Cardiac fibroblast (primary cell): ENCODE measurements around the gene SHISAL1.

Experiments used
- DNase-seq, 2 donors: peaks; one replicate each; pipeline versions ENCODE4 v3.0.0 to v3.0.0-alpha.2; 2010; ENCODE audit warnings: low read depth in 2 of 2
- H3K4me3 ChIP-seq, 2 donors: replicated peaks in 1 of 2; 1 replicate in 1 of 2; 2 replicates in 1 of 2; pipeline ENCODE4 v1.5.1; 2011; ENCODE audit warnings: low read depth in 2 of 2, low read length in 2 of 2, mild to moderate bottlenecking in 2 of 2, moderate library complexity in 1 of 2
- CTCF ChIP-seq: IDR thresholded peaks from one replicate; pipeline ENCODE4 v1.5.1; 2011; ENCODE audit warnings: low read depth, mild to moderate bottlenecking, low read length, inconsistent platforms

Gene SHISAL1

GRCh38 chr22:44287121-44287693, 25.5 kb downstream of the SHISAL1 start:
- H3K4me3 ChIP-seq = no peak overlapping the region
- no peak for DNase-seq
- TF ChIP-seq CTCF = no peak

- H3K4me3 ChIP-seq = no peak overlapping the region
- no peak for DNase-seq
- no peak for TF ChIP-seq CTCF
Measured at GRCh38 chr22:44286646-44287045, 26.1 kb downstream of the SHISAL1 start.

- DNase-seq = no peak
- no peak overlapping the region for H3K4me3 ChIP-seq
- TF ChIP-seq CTCF = no peak
Measured at GRCh38 chr22:44284711-44285110, 28.0 kb downstream of the SHISAL1 start.

- H3K4me3 ChIP-seq = no peak overlapping the region
- no peak for DNase-seq
- TF ChIP-seq CTCF = no peak
Measured at GRCh38 chr22:44281768-44282637, 30.7 kb downstream of the SHISAL1 start.

GRCh38 chr22:44280665-44281188, 32.0 kb downstream of the SHISAL1 start:
- H3K4me3 ChIP-seq = no peak overlapping the region
- no peak for TF ChIP-seq CTCF
- no peak for DNase-seq

GRCh38 chr22:44279069-44279360, 33.7 kb downstream of the SHISAL1 start:
- H3K4me3 ChIP-seq = no peak overlapping the region
- no peak for DNase-seq
- TF ChIP-seq CTCF = no peak
